Measurements from ENCODE around the gene C3. TPM values are rescaled to one million over a fixed set of nuclear protein-coding genes. Genes with fewer than 3 reads are reported as not detected.

C3 gene
- total RNA-seq = 1,308 and 1,917 TPM in 2 replicates

GRCh38 chr19:6720369-6721137 lies at the start of gene C3:
TSS of gene C3 (minus strand) at chr19:6720650. CDS start at chr19:6720589, 61 bp downstream.

DNA sequence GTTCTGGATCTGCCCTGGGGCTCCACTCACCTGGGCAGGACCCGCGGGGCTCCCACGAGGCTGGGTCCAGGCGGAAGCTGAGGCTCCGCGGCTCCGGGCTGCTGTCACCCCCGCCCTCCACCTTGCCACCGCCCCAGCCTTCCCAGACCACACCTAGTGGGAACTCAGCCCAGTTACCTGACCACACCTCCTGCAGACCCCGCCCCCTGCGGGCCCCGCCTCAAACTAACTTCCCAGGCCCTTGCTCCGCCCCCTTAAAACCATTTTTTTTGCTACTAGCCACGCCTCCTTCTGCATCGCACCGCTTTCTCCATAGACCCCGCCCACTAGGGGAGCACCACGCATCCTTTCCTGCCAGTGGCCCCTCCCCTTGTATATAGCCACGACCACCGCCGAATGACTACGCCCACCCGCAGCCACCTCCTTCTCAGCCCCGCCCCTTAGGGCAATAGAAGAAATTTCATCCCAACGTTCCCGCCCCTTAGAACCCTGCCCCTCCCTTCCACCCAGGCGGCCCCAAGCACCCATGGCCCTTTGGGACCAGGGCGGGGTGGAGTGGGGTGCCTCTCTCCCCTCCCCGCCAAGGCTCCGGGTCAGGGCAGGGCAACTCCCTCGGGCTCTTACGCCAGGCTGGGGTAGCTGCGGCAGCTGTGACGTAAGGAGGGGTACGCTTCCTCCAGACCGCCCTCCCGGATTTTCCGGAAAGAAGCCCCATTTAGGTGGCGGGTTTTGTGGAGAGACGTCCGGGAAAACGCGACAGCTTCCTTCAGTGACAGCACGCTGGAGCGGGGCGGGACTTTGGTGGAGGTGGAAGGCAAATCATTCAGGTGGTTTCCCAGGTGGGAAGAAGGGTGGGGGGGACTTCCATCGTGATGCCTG lies 47.1 kb upstream of the C3 start, which contains the start of gene SH2D3A:
SH2D3A (minus strand) TSS at position 79 of the 879 bp plus-strand sequence. CDS start 3,687 bp downstream, outside the sequence.

DNA sequence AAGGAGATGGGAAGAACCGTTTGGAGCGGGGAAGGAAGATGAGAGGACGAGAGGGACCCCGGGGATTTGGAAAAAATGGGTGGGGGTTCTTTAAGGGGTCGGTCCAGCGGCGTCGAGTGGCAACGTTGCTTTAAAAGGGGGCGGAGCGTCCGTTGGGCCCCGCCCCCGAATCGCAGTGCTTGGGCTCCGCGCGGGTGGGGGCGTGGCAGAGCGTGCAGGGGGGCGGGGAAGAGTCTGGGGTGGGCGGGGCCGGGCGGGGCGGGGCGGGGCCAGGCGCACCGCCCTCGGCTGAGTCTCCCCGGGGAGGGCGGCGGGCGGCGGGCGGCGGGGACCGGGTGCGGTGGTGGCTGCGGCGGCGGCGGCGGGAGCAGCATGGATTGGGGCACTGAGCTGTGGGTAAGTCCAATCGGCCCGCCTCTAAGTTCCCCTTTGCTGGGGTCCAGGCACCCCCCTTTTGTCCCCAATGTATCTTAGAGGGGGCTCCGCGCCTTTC lies 19.0 kb upstream of the C3 start, which contains the start of gene TRIP10:
TRIP10 (plus strand) TSS at position 291 of the 493 bp plus-strand sequence; CDS start at position 373, 82 bp downstream.

GRCh38 chr19:6737284-6737872 lies 16.9 kb upstream of the C3 start, which contains the start of gene GPR108:
TSS of gene GPR108 (minus strand) at chr19:6737580. CDS start at chr19:6737576, 4 bp downstream.

Other genes starting within 250 kb of the C3 start
- not detected in 2 replicates for gene DENND1C, start 238.9 kb downstream of the C3 start, total RNA-seq
- not detected in 2 replicates for gene TUBB4A, start 218.3 kb downstream of the C3 start, total RNA-seq
- 0.20 and 1.1 TPM in 2 replicates for gene TNFSF9, start 189.6 kb downstream of the C3 start, total RNA-seq
- gene CD70, start 129.5 kb downstream of the C3 start, total RNA-seq = not detected in 2 replicates
- gene TNFSF14, start 50.5 kb downstream of the C3 start, total RNA-seq = 0.12 TPM in 1 of 2 replicates, not detected in the other
- 36.8 and 54.6 TPM in 2 replicates for gene GPR108, start 16.9 kb upstream of the C3 start, total RNA-seq
- gene TRIP10, start 19.0 kb upstream of the C3 start, total RNA-seq = 53.2 and 53.5 TPM in 2 replicates
- gene SH2D3A, start 46.8 kb upstream of the C3 start, total RNA-seq = not detected in 2 replicates
- not detected in 2 replicates for gene VAV1, start 52.1 kb upstream of the C3 start, total RNA-seq
- gene ADGRE1, start 166.9 kb upstream of the C3 start, total RNA-seq = not detected in 2 replicates

Data from cardiac ventricle fibroblast (primary cell).